Liver (tissue), 9 donors: Measurements from ENCODE around the gene PMM2. TPM values are rescaled to one million over a fixed set of nuclear protein-coding genes. Genes with fewer than 3 reads are reported as not detected.

Experiments
- DNase-seq: peaks from one replicate; pipeline ENCODE4 v3.0.0-alpha.2; 2017; ENCODE audit warnings: low spot score
- H3K27ac ChIP-seq, 2 donors: one replicate each; pipeline ENCODE4 v1.7.0; 2013; ENCODE audit warnings: inconsistent platforms in 2 of 2, low read length in 2 of 2, control low read depth in 1 of 2, low read depth in 1 of 2, mild to moderate bottlenecking in 1 of 2
- H3K27me3 ChIP-seq, 4 donors: one replicate each; pipeline versions ENCODE4 v1.6.1 to v1.7.0; 2013; ENCODE audit warnings: low read length in 3 of 4, inconsistent platforms in 1 of 4, mild to moderate bottlenecking in 1 of 4, moderate library complexity in 1 of 4; ENCODE audit not compliant: control insufficient read depth in 4 of 4, insufficient read depth in 4 of 4
- H3K36me3 ChIP-seq, 4 donors: one replicate each; pipeline versions ENCODE4 v1.6.1 to v1.7.0; 2013; ENCODE audit warnings: low read length in 3 of 4, mild to moderate bottlenecking in 3 of 4, low read depth in 1 of 4, moderate library complexity in 1 of 4; ENCODE audit not compliant: control insufficient read depth in 4 of 4, insufficient read depth in 3 of 4
- H3K4me1 ChIP-seq, 4 donors: one replicate each; pipeline versions ENCODE4 v1.6.1 to v1.7.0; 2013; ENCODE audit warnings: low read length in 3 of 4, mild to moderate bottlenecking in 3 of 4, moderate library complexity in 1 of 4; ENCODE audit not compliant: control insufficient read depth in 4 of 4, insufficient read depth in 4 of 4
- H3K4me3 ChIP-seq, 3 donors: one replicate each; pipeline versions ENCODE4 v1.6.1 to v1.7.0; 2013; ENCODE audit warnings: low read length in 3 of 3, control low read depth in 1 of 3, low read depth in 1 of 3, mild to moderate bottlenecking in 1 of 3
- H3K9ac ChIP-seq, 2 donors: one replicate each; pipeline ENCODE4 v1.7.0; 2013; ENCODE audit warnings: low read length in 2 of 2, mild to moderate bottlenecking in 2 of 2, moderate library complexity in 2 of 2, control low read depth in 1 of 2, low read depth in 1 of 2
- H3K9me3 ChIP-seq, 4 donors: one replicate each; pipeline versions ENCODE4 v1.6.1 to v1.7.0; 2013; ENCODE audit warnings: low read length in 3 of 4; ENCODE audit not compliant: control insufficient read depth in 4 of 4
- EGR1 ChIP-seq, 2 donors: IDR thresholded peaks; 2 replicates each; pipeline ENCODE4 v1.6.1; 2016 to 2018; ENCODE audit warnings: antibody characterized with exemption in 2 of 2, low read depth in 2 of 2
- FOXA1 ChIP-seq: IDR thresholded peaks from 2 replicates; pipeline ENCODE4 v1.6.1; 2016; ENCODE audit warnings: antibody characterized with exemption
- FOXA2 ChIP-seq: IDR thresholded peaks from 2 replicates; pipeline ENCODE4 v1.6.1; 2016; ENCODE audit warnings: antibody characterized with exemption
- GABPA ChIP-seq, 2 donors: IDR thresholded peaks in 1 of 2; conservative IDR thresholded peaks in 1 of 2; 2 replicates each; pipeline ENCODE4 v1.6.1; 2016; ENCODE audit warnings: antibody characterized with exemption in 2 of 2, mild to moderate bottlenecking in 1 of 2, moderate library complexity in 1 of 2
- HNF4A ChIP-seq, 2 donors: conservative IDR thresholded peaks; 2 replicates each; pipeline ENCODE4 v1.6.1; 2016; ENCODE audit warnings: antibody characterized with exemption in 2 of 2, mild to moderate bottlenecking in 2 of 2
- HNF4G ChIP-seq: IDR thresholded peaks from 2 replicates; pipeline ENCODE4 v1.6.1; 2016; ENCODE audit warnings: antibody characterized with exemption
- JUND ChIP-seq, 2 donors: IDR thresholded peaks; 2 replicates each; pipeline ENCODE4 v1.6.1; 2016; ENCODE audit warnings: antibody characterized with exemption in 2 of 2
- NR2F2 ChIP-seq: IDR thresholded peaks from 2 replicates; pipeline ENCODE4 v1.6.1; 2016; ENCODE audit warnings: antibody characterized with exemption
- RAD21 ChIP-seq, 2 donors: IDR thresholded peaks; 2 replicates each; pipeline ENCODE4 v1.6.1; 2016; ENCODE audit warnings: antibody characterized with exemption in 2 of 2, mild to moderate bottlenecking in 2 of 2
- RXRA ChIP-seq, 2 donors: IDR thresholded peaks; 2 replicates each; pipeline ENCODE4 v1.6.1; 2017 to 2018; ENCODE audit warnings: antibody characterized with exemption in 2 of 2, mild to moderate bottlenecking in 1 of 2
- SP1 ChIP-seq: IDR thresholded peaks from 2 replicates; pipeline ENCODE4 v1.6.1; 2018; ENCODE audit warnings: antibody characterized with exemption, mild to moderate bottlenecking
- TAF1 ChIP-seq: conservative IDR thresholded peaks from 2 replicates; pipeline ENCODE4 v1.6.1; 2016; ENCODE audit warnings: antibody characterized with exemption, mild to moderate bottlenecking
- YY1 ChIP-seq: IDR thresholded peaks from 2 replicates; pipeline ENCODE4 v1.6.1; 2016; ENCODE audit warnings: antibody characterized with exemption, mild to moderate bottlenecking
- WGBS: extraction: QIAGEN DNeasy Blood & Tissue Kit; methylation state at CpG from one replicate; pipeline ENCODE4 v1.1.7; 2013; 5-methylcytosine and 5-hydroxymethylcytosine counted together
- polyA plus RNA-seq, 2 donors: library from polyadenylated mRNA; stranded (reverse) in 1 of 2; unstranded in 1 of 2; fragments of 200-250 nt in 1 of 2; fragments of >200 nt in 1 of 2; fragmentation: Nextera tagmentation in 1 of 2; extraction: Ambion mirVana in 1 of 2; gene quantifications; one replicate each; pipeline versions ENCODE4 v1.2.1 to v1.2.3, GENCODE V29; 2013 to 2015
- total RNA-seq, 2 donors: library from RNA; depleted of rRNA; stranded (reverse); fragments of >200 nt; gene quantifications; one replicate each; pipeline ENCODE4 v1.2.3, GENCODE V29; 2014
- TF ChIP-seq, protein P1 (sequence below): fragments of 150-350 bp; IDR thresholded peaks from 2 replicates; pipeline ENCODE4 v1.5.1; 2017; ENCODE audit warnings: improper control_type of control experiment, low read depth, low read length; ENCODE audit not compliant: missing input control
- TF ChIP-seq, protein P2 (sequence below): IDR thresholded peaks from 2 replicates; pipeline ENCODE4 v1.6.1; 2016; ENCODE audit warnings: antibody characterized with exemption
- TF ChIP-seq, protein P3 (sequence below): IDR thresholded peaks from 2 replicates; pipeline ENCODE4 v1.6.1; 2016; ENCODE audit warnings: antibody characterized with exemption, mild to moderate bottlenecking
- TF ChIP-seq, protein P4 (sequence below): IDR thresholded peaks from 2 replicates; pipeline ENCODE4 v1.6.1; 2016; ENCODE audit warnings: antibody characterized with exemption
- TF ChIP-seq, protein P5 (sequence below): IDR thresholded peaks from 2 replicates; pipeline ENCODE4 v1.6.1; 2016; ENCODE audit warnings: antibody characterized with exemption
- donor health status: healthy.
- donor health status: healthy.
- donor health status: healthy.
- donor health status: healthy.
- donor health status: healthy.

The PMM2 gene
- total and polyA plus RNA-seq, 4 donors, result 6.8 to 38.9 (median 30.0) TPM

DNA sequence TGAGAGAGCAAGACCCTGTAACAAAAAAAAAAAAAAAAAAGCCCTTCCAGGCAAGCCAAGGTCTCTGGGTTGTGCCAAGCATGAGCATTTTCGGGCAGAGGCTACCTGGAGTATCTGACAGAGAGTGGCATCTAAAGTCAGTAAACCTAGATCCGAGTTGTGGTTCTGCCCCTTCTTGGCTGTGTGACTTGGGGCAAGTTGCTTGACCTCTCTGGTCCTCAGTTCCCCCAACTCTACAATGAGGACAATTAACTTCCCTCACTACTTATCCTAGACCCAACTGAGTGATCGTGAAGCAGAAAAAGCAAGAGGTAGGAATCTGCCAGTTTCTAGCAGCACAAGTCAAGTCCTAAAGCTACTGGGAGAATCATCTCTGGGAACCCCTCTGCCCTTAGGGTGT is 34.6 kb upstream of the PMM2 start:
- no peak overlapping the region for H3K27ac ChIP-seq
- no peak overlapping the region for H3K9ac ChIP-seq
- no peaks in the 10 kb centered on the region for H3K27me3 ChIP-seq
- H3K4me3 ChIP-seq, result no peak overlapping the region
- no peak for TF ChIP-seq TAF1
- no peak for TF ChIP-seq RAD21 (IDR thresholded peaks at IDR 0.05)
- TF ChIP-seq, protein P1, sequence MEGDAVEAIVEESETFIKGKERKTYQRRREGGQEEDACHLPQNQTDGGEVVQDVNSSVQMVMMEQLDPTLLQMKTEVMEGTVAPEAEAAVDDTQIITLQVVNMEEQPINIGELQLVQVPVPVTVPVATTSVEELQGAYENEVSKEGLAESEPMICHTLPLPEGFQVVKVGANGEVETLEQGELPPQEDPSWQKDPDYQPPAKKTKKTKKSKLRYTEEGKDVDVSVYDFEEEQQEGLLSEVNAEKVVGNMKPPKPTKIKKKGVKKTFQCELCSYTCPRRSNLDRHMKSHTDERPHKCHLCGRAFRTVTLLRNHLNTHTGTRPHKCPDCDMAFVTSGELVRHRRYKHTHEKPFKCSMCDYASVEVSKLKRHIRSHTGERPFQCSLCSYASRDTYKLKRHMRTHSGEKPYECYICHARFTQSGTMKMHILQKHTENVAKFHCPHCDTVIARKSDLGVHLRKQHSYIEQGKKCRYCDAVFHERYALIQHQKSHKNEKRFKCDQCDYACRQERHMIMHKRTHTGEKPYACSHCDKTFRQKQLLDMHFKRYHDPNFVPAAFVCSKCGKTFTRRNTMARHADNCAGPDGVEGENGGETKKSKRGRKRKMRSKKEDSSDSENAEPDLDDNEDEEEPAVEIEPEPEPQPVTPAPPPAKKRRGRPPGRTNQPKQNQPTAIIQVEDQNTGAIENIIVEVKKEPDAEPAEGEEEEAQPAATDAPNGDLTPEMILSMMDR, result no peak
- no peak for TF ChIP-seq NR2F2
- TF ChIP-seq SP1, result no peak
- no peak for TF ChIP-seq FOXA1
- no peak for TF ChIP-seq FOXA2
- TF ChIP-seq, protein P2, sequence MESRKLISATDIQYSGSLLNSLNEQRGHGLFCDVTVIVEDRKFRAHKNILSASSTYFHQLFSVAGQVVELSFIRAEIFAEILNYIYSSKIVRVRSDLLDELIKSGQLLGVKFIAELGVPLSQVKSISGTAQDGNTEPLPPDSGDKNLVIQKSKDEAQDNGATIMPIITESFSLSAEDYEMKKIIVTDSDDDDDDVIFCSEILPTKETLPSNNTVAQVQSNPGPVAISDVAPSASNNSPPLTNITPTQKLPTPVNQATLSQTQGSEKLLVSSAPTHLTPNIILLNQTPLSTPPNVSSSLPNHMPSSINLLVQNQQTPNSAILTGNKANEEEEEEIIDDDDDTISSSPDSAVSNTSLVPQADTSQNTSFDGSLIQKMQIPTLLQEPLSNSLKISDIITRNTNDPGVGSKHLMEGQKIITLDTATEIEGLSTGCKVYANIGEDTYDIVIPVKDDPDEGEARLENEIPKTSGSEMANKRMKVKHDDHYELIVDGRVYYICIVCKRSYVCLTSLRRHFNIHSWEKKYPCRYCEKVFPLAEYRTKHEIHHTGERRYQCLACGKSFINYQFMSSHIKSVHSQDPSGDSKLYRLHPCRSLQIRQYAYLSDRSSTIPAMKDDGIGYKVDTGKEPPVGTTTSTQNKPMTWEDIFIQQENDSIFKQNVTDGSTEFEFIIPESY, result no peak
- no peak for TF ChIP-seq JUND (IDR thresholded peaks at IDR 0.05)
- TF ChIP-seq GABPA (IDR thresholded peaks at IDR 0.05 in 1 of 2, conservative IDR thresholded peaks at IDR 0.05 in 1 of 2), result no peak
- TF ChIP-seq, protein P3, sequence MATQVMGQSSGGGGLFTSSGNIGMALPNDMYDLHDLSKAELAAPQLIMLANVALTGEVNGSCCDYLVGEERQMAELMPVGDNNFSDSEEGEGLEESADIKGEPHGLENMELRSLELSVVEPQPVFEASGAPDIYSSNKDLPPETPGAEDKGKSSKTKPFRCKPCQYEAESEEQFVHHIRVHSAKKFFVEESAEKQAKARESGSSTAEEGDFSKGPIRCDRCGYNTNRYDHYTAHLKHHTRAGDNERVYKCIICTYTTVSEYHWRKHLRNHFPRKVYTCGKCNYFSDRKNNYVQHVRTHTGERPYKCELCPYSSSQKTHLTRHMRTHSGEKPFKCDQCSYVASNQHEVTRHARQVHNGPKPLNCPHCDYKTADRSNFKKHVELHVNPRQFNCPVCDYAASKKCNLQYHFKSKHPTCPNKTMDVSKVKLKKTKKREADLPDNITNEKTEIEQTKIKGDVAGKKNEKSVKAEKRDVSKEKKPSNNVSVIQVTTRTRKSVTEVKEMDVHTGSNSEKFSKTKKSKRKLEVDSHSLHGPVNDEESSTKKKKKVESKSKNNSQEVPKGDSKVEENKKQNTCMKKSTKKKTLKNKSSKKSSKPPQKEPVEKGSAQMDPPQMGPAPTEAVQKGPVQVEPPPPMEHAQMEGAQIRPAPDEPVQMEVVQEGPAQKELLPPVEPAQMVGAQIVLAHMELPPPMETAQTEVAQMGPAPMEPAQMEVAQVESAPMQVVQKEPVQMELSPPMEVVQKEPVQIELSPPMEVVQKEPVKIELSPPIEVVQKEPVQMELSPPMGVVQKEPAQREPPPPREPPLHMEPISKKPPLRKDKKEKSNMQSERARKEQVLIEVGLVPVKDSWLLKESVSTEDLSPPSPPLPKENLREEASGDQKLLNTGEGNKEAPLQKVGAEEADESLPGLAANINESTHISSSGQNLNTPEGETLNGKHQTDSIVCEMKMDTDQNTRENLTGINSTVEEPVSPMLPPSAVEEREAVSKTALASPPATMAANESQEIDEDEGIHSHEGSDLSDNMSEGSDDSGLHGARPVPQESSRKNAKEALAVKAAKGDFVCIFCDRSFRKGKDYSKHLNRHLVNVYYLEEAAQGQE, result no peak
- TF ChIP-seq, protein P4, sequence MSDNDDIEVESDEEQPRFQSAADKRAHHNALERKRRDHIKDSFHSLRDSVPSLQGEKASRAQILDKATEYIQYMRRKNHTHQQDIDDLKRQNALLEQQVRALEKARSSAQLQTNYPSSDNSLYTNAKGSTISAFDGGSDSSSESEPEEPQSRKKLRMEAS, result no peak
- no peak for TF ChIP-seq HNF4A (conservative IDR thresholded peaks at IDR 0.05)
- TF ChIP-seq HNF4G, result no peak
- TF ChIP-seq, protein P5, sequence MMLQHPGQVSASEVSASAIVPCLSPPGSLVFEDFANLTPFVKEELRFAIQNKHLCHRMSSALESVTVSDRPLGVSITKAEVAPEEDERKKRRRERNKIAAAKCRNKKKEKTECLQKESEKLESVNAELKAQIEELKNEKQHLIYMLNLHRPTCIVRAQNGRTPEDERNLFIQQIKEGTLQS, result no peak
- no peak for TF ChIP-seq EGR1 (IDR thresholded peaks at IDR 0.05; ENCODE audit: low read depth in 2 of 2)
- TF ChIP-seq RXRA (IDR thresholded peaks at IDR 0.05), result no peak
- TF ChIP-seq YY1, result no peak
- H3K9me3 ChIP-seq, result no peaks in the 10 kb centered on the region
- DNase-seq, result no peak
- H3K4me1 ChIP-seq, result no peaks in the 10 kb centered on the region
- H3K36me3 ChIP-seq, result peaks cover 2 to 50% (median 36%) of the 10 kb centered on the region in 4 donors
- WGBS, result 95% methylated on average over 3 of the region's 3 CpGs
